Testis (tissue), 2 donors: ENCODE data around the gene POC5.

ENCODE experiments used
- POLR2A ChIP-seq: fragments of 450-650 bp; IDR thresholded peaks from one replicate; pipeline ENCODE4 v1.6.1; 2017; ENCODE audit warnings: antibody characterized with exemption, mild to moderate bottlenecking, moderate library complexity
- TF ChIP-seq, protein P1 (sequence below), 3 experiments: fragments of 450-650 bp in 2 of 3; fragments of 200-600 bp in 1 of 3; sonication (generic) in 1 of 3; IDR thresholded peaks; one replicate each; pipeline ENCODE4 v1.5.1; 2016 to 2019; ENCODE audit warnings: antibody characterized with exemption in 3 of 3, mild to moderate bottlenecking in 2 of 3, moderate library complexity in 1 of 3

DNA sequence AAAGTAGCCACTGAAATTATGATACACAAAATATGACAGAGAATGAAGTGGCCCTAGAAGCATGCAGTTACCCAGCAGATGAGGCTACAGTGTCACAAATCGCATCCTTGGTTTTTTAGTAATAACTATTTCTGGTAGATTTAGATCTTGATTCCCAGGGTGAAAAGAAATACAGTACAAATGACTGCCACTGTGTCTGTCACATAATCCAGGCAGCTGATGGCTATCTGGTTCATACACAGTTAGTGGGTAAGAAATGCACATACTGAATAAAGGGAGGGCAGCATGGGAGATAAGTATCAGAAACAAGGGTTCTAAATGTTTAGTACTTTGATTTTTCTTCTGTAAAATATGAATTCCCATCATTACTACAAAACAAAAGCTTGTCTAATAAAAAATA, 41.5 kb downstream of the POC5 start:
- TF ChIP-seq, protein P1, sequence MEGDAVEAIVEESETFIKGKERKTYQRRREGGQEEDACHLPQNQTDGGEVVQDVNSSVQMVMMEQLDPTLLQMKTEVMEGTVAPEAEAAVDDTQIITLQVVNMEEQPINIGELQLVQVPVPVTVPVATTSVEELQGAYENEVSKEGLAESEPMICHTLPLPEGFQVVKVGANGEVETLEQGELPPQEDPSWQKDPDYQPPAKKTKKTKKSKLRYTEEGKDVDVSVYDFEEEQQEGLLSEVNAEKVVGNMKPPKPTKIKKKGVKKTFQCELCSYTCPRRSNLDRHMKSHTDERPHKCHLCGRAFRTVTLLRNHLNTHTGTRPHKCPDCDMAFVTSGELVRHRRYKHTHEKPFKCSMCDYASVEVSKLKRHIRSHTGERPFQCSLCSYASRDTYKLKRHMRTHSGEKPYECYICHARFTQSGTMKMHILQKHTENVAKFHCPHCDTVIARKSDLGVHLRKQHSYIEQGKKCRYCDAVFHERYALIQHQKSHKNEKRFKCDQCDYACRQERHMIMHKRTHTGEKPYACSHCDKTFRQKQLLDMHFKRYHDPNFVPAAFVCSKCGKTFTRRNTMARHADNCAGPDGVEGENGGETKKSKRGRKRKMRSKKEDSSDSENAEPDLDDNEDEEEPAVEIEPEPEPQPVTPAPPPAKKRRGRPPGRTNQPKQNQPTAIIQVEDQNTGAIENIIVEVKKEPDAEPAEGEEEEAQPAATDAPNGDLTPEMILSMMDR (IDR thresholded peaks at IDR 0.05) = no peak
- no peak for TF ChIP-seq POLR2A
